Measurements from ENCODE around the gene MTUS2. TPM values are rescaled to one million over a fixed set of nuclear protein-coding genes. Genes with fewer than 3 reads are reported as not detected.

MTUS2 gene
- total and polyA plus RNA-seq, 2 experiments from 2014 or later: 0.27 to 0.38 TPM

DNA sequence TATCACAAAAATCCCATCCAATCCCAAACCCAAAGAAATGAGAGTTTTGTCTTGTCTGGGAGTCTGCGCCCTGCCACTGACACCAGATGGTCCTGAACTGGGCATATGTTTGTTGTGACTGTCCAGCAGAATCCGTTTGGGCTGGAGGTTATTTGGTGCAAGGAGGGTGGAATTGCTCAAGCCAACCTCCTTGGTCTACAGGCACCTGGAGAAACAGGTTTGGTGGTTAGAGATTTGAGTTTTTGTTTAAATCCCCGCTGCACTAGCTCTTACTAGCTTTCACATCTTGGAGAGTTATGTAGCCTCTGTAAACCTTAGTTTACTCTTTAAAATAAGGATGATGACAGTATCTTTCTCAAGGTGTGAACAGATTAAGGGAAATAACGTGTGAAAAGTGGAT, 673.7 kb downstream of the MTUS2 start:
- Histone ChIP-seq H3K4me3 (no peak overlapping the region), H2AFZ (no peak overlapping the region), H3K36me3 (ENCODE audit: insufficient read depth) (no peaks in the 10 kb centered on the region), H3K27me3 (ENCODE audit: insufficient read depth) (no peaks in the 10 kb centered on the region), H3K9me2 (ENCODE audit: insufficient read depth) (no peaks in the 10 kb centered on the region), H4K20me1 (replicated peaks; ENCODE audit: insufficient read depth) (no peaks in the 10 kb centered on the region), H3K4me2 (no peak overlapping the region), H3K4me1 (ENCODE audit: insufficient read depth) (peaks cover 7% of the 10 kb centered on the region; the same call in 1 of the 2 replicates), H3F3A (replicated peaks; ENCODE audit: low read depth) (no peaks in the 10 kb centered on the region), H3K79me2 (replicated peaks; ENCODE audit: insufficient read depth) (no peaks in the 10 kb centered on the region), H3K27ac (ENCODE audit: low read depth) (no peak overlapping the region)
- Mint-ChIP-seq H3K27ac (no peak overlapping the region), H3K4me1 (peaks cover 24% of the 10 kb centered on the region), H3K27me3 (ENCODE audit: insufficient read depth, low read depth, poor library complexity) (peaks cover 3% of the 10 kb centered on the region), H3K4me3 (no peak overlapping the region), H3K9me3 (no peaks in the 10 kb centered on the region), H3K36me3 (ENCODE audit: low read depth) (no peaks in the 10 kb centered on the region)
- DNase-seq (ENCODE audit: low spot score) (no peak), ATAC-seq (no peak)
- TF ChIP-seq EZH2 (IDR thresholded peaks at IDR 0.05; ENCODE audit: low read depth, unreplicated experiment) (no peak), CREB1 (CRISPR knock-in tag; IDR thresholded peaks at IDR 0.05; ENCODE audit: low read depth) (no peak), REST (IDR thresholded peaks at IDR 0.05; ENCODE audit: unreplicated experiment) (no peak), ETS1 (IDR thresholded peaks at IDR 0.05) (no peak), ZNF331 (CRISPR knock-in tag; IDR thresholded peaks at IDR 0.05; ENCODE audit: low read depth) (no peak), STAT1 (IDR thresholded peaks at IDR 0.05; ENCODE audit: unreplicated experiment) (no peak), POLR2AphosphoS5 (IDR thresholded peaks at IDR 0.05; ENCODE audit: low read depth) (no peak), EZH2phosphoT487 (IDR thresholded peaks at IDR 0.05; ENCODE audit: unreplicated experiment) (no peak), ZNF114 (CRISPR knock-in tag; IDR thresholded peaks at IDR 0.05) (no peak)
- TF ChIP-seq, protein P1, sequence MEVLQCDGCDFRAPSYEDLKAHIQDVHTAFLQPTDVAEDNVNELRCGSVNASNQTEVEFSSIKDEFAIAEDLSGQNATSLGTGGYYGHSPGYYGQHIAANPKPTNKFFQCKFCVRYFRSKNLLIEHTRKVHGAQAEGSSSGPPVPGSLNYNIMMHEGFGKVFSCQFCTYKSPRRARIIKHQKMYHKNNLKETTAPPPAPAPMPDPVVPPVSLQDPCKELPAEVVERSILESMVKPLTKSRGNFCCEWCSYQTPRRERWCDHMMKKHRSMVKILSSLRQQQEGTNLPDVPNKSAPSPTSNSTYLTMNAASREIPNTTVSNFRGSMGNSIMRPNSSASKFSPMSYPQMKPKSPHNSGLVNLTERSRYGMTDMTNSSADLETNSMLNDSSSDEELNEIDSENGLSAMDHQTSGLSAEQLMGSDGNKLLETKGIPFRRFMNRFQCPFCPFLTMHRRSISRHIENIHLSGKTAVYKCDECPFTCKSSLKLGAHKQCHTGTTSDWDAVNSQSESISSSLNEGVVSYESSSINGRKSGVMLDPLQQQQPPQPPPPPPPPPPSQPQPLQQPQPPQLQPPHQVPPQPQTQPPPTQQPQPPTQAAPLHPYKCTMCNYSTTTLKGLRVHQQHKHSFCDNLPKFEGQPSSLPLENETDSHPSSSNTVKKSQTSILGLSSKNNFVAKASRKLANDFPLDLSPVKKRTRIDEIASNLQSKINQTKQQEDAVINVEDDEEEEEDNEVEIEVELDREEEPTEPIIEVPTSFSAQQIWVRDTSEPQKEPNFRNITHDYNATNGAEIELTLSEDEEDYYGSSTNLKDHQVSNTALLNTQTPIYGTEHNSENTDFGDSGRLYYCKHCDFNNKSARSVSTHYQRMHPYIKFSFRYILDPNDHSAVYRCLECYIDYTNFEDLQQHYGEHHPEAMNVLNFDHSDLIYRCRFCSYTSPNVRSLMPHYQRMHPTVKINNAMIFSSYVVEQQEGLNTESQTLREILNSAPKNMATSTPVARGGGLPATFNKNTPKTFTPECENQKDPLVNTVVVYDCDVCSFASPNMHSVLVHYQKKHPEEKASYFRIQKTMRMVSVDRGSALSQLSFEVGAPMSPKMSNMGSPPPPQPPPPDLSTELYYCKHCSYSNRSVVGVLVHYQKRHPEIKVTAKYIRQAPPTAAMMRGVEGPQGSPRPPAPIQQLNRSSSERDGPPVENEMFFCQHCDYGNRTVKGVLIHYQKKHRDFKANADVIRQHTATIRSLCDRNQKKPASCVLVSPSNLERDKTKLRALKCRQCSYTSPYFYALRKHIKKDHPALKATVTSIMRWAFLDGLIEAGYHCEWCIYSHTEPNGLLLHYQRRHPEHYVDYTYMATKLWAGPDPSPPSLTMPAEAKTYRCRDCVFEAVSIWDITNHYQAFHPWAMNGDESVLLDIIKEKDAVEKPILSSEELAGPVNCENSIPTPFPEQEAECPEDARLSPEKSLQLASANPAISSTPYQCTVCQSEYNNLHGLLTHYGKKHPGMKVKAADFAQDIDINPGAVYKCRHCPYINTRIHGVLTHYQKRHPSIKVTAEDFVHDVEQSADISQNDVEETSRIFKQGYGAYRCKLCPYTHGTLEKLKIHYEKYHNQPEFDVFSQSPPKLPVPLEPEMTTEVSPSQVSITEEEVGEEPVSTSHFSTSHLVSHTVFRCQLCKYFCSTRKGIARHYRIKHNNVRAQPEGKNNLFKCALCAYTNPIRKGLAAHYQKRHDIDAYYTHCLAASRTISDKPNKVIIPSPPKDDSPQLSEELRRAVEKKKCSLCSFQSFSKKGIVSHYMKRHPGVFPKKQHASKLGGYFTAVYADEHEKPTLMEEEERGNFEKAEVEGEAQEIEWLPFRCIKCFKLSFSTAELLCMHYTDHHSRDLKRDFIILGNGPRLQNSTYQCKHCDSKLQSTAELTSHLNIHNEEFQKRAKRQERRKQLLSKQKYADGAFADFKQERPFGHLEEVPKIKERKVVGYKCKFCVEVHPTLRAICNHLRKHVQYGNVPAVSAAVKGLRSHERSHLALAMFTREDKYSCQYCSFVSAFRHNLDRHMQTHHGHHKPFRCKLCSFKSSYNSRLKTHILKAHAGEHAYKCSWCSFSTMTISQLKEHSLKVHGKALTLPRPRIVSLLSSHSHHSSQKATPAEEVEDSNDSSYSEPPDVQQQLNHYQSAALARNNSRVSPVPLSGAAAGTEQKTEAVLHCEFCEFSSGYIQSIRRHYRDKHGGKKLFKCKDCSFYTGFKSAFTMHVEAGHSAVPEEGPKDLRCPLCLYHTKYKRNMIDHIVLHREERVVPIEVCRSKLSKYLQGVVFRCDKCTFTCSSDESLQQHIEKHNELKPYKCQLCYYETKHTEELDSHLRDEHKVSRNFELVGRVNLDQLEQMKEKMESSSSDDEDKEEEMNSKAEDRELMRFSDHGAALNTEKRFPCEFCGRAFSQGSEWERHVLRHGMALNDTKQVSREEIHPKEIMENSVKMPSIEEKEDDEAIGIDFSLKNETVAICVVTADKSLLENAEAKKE (CRISPR knock-in tag; IDR thresholded peaks at IDR 0.05): no peak
